ENCODE results near the gene IL4I1. TPM values are rescaled to one million over a fixed set of nuclear protein-coding genes. Genes with fewer than 3 reads are reported as not detected.

The IL4I1 gene
- total and polyA plus RNA-seq, 2 of the 8 experiments (the other 6 are each of a cell fraction or from before 2014, with no cell fraction given): 0.41 to 0.76 TPM

DNA sequence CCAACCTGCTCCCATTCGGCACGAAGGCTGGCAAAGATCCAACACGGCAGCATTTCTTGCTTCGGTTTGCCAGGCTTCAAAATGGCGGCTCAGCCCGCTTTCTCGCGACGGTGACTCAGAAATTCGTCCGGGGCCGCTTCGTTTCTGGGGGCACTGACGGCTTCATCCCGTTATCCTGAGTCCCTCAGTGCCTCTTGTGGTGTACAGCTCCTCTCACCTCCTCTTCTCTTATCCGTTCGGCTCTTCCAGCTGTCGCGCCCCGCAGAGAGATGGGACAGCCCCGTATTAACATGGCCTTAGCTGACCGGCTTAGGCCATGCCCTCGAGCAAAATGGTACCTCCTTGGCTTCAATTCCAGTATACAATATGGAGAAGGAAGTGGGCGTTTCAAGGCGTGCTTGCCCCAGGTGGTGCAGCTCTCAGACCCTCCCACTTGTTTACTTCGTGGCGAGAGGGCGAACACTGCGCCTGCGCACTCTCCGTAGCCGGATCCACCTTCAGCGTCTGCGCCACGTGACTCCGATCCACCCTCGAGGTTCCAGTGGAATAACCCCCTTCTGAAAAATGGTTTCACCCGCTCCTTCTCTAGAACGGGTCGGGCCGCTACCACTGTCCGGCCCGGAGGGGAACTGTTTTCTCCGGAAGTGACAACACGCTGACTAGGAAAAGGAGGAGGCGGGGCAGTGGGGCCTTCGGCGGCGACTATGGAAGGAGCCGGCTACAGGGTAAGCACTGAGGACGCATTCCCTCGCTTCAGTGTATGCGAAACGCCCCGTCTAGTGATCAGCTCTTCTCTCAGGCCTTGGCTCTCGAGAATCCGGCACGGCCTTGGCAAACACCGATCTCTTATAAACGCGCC, 19.4 kb downstream of the IL4I1 start, which contains the start of the genes AKT1S1 and TBC1D17 (continued):
- TF ChIP-seq SRF (IDR thresholded peaks at IDR 0.05; ENCODE audit: low read depth, low read length) (no peak), SIRT6 (IDR thresholded peaks at IDR 0.05; ENCODE audit: low read length) (no peak), NRF1 (IDR thresholded peaks at IDR 0.05; ENCODE audit: low read depth, low read length) (peak; percentile 76), KDM1A (IDR thresholded peaks at IDR 0.05; ENCODE audit: borderline replicate concordance, low read length) (no peak), TCF12 (IDR thresholded peaks at IDR 0.05; ENCODE audit: low read depth, low read length) (0 out of 2 replicates have a peak, but pooled peaks have one; percentile 12), SIN3A (conservative IDR thresholded peaks at IDR 0.05 in 1 of 2, IDR thresholded peaks at IDR 0.05 in 1 of 2; ENCODE audit: low read depth in 1 of 2, low read length in 2 of 2) (peak; percentile 21 to 79; a peak in 2 of 4 replicates), TBP (IDR thresholded peaks at IDR 0.05; ENCODE audit: low read depth, low read length) (peak; percentile 27; the same call in 1 of the 2 replicates)
- TF ChIP-seq, protein P1, sequence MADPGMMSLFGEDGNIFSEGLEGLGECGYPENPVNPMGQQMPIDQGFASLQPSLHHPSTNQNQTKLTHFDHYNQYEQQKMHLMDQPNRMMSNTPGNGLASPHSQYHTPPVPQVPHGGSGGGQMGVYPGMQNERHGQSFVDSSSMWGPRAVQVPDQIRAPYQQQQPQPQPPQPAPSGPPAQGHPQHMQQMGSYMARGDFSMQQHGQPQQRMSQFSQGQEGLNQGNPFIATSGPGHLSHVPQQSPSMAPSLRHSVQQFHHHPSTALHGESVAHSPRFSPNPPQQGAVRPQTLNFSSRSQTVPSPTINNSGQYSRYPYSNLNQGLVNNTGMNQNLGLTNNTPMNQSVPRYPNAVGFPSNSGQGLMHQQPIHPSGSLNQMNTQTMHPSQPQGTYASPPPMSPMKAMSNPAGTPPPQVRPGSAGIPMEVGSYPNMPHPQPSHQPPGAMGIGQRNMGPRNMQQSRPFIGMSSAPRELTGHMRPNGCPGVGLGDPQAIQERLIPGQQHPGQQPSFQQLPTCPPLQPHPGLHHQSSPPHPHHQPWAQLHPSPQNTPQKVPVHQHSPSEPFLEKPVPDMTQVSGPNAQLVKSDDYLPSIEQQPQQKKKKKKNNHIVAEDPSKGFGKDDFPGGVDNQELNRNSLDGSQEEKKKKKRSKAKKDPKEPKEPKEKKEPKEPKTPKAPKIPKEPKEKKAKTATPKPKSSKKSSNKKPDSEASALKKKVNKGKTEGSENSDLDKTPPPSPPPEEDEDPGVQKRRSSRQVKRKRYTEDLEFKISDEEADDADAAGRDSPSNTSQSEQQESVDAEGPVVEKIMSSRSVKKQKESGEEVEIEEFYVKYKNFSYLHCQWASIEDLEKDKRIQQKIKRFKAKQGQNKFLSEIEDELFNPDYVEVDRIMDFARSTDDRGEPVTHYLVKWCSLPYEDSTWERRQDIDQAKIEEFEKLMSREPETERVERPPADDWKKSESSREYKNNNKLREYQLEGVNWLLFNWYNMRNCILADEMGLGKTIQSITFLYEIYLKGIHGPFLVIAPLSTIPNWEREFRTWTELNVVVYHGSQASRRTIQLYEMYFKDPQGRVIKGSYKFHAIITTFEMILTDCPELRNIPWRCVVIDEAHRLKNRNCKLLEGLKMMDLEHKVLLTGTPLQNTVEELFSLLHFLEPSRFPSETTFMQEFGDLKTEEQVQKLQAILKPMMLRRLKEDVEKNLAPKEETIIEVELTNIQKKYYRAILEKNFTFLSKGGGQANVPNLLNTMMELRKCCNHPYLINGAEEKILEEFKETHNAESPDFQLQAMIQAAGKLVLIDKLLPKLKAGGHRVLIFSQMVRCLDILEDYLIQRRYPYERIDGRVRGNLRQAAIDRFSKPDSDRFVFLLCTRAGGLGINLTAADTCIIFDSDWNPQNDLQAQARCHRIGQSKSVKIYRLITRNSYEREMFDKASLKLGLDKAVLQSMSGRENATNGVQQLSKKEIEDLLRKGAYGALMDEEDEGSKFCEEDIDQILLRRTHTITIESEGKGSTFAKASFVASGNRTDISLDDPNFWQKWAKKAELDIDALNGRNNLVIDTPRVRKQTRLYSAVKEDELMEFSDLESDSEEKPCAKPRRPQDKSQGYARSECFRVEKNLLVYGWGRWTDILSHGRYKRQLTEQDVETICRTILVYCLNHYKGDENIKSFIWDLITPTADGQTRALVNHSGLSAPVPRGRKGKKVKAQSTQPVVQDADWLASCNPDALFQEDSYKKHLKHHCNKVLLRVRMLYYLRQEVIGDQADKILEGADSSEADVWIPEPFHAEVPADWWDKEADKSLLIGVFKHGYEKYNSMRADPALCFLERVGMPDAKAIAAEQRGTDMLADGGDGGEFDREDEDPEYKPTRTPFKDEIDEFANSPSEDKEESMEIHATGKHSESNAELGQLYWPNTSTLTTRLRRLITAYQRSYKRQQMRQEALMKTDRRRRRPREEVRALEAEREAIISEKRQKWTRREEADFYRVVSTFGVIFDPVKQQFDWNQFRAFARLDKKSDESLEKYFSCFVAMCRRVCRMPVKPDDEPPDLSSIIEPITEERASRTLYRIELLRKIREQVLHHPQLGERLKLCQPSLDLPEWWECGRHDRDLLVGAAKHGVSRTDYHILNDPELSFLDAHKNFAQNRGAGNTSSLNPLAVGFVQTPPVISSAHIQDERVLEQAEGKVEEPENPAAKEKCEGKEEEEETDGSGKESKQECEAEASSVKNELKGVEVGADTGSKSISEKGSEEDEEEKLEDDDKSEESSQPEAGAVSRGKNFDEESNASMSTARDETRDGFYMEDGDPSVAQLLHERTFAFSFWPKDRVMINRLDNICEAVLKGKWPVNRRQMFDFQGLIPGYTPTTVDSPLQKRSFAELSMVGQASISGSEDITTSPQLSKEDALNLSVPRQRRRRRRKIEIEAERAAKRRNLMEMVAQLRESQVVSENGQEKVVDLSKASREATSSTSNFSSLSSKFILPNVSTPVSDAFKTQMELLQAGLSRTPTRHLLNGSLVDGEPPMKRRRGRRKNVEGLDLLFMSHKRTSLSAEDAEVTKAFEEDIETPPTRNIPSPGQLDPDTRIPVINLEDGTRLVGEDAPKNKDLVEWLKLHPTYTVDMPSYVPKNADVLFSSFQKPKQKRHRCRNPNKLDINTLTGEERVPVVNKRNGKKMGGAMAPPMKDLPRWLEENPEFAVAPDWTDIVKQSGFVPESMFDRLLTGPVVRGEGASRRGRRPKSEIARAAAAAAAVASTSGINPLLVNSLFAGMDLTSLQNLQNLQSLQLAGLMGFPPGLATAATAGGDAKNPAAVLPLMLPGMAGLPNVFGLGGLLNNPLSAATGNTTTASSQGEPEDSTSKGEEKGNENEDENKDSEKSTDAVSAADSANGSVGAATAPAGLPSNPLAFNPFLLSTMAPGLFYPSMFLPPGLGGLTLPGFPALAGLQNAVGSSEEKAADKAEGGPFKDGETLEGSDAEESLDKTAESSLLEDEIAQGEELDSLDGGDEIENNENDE (IDR thresholded peaks at IDR 0.05; ENCODE audit: insufficient replicate concordance, low read length): no peak

Data from H1 (cell line).